OCI-LY1 (cell line): ENCODE measurements around the gene GPR148.

Experiments
- H2AFZ ChIP-seq: fragments of 200-600 bp; sonication (generic), shearing (Covaris generic); 2 replicates; pipeline ENCODE4 v1.6.0; 2014; ENCODE audit warnings: antibody characterized with exemption, mild to moderate bottlenecking, low read length
- H3F3A ChIP-seq: fragments of 200-600 bp; sonication (generic), shearing (Covaris generic); 2 replicates; pipeline ENCODE4 v1.6.0; 2014; ENCODE audit warnings: mild to moderate bottlenecking, antibody characterized with exemption, low read length, moderate library complexity; ENCODE audit not compliant: insufficient read depth
- H3K27ac ChIP-seq: fragments of 200-600 bp; sonication (generic); 2 replicates; pipeline ENCODE4 v1.5.1; 2014; ENCODE audit warnings: low read length, mixed run types, mild to moderate bottlenecking, low read depth; ENCODE audit not compliant: poor library complexity, severe bottlenecking
- H3K27me3 ChIP-seq: fragments of 200-600 bp; sonication (generic); 2 replicates; pipeline ENCODE4 v1.6.0; 2014; ENCODE audit warnings: antibody characterized with exemption, mild to moderate bottlenecking, low read length, moderate library complexity; ENCODE audit not compliant: insufficient read depth
- H3K36me3 ChIP-seq: fragments of 200-600 bp; sonication (generic); 2 replicates; pipeline ENCODE4 v1.6.1; 2014; ENCODE audit warnings: mild to moderate bottlenecking, antibody characterized with exemption, low read length, moderate library complexity, mixed read lengths; ENCODE audit not compliant: insufficient read depth
- H3K4me1 ChIP-seq: fragments of 200-600 bp; sonication (generic); 2 replicates; pipeline ENCODE4 v1.5.1; 2014; ENCODE audit warnings: mild to moderate bottlenecking, low read length, moderate library complexity; ENCODE audit not compliant: insufficient read depth, severe bottlenecking
- H3K4me2 ChIP-seq: fragments of 200-600 bp; sonication (generic), shearing (Covaris generic); 2 replicates; pipeline ENCODE4 v1.6.1; 2014; ENCODE audit warnings: low read length
- H3K4me3 ChIP-seq: fragments of 200-600 bp; sonication (generic); 2 replicates; pipeline ENCODE4 v1.5.1; 2014; ENCODE audit warnings: low read length, low read depth, mild to moderate bottlenecking, mixed read lengths; ENCODE audit not compliant: poor library complexity, severe bottlenecking
- H3K79me2 ChIP-seq: fragments of 200-600 bp; shearing (Covaris generic); 2 replicates; pipeline ENCODE4 v1.6.1; 2016; ENCODE audit warnings: mixed run types, low read length, mixed read lengths; ENCODE audit not compliant: insufficient read depth
- H3K9ac ChIP-seq: fragments of 200-600 bp; sonication (generic), shearing (Covaris generic); 2 replicates; pipeline ENCODE4 v1.6.1; 2014; ENCODE audit warnings: mild to moderate bottlenecking, low read length, mixed read lengths
- H3K9me2 ChIP-seq: fragments of 200-600 bp; sonication (generic), shearing (Covaris generic); 2 replicates; pipeline ENCODE4 v1.6.1; 2014; ENCODE audit warnings: low read depth, mild to moderate bottlenecking, low read length, mixed read lengths
- H3K9me3 ChIP-seq: fragments of 200-600 bp; shearing (Covaris generic); 2 replicates; pipeline ENCODE4 v1.6.1; 2014; ENCODE audit warnings: low read length, mixed read lengths
- H4K20me1 ChIP-seq: fragments of 200-600 bp; sonication (generic), shearing (Covaris generic); 2 replicates; pipeline ENCODE4 v1.6.0; 2016; ENCODE audit warnings: mild to moderate bottlenecking, low read length; ENCODE audit not compliant: insufficient read depth
- CTCF ChIP-seq: fragments of 200-600 bp; sonication (generic), shearing (Covaris generic); IDR thresholded peaks from 2 replicates; pipeline ENCODE4 v1.5.1; 2017; ENCODE audit warnings: mild to moderate bottlenecking, antibody characterized with exemption, low read length, moderate library complexity, mixed read lengths
- EZH2 ChIP-seq: fragments of 200-600 bp; sonication (generic), shearing (Covaris generic); IDR thresholded peaks from 2 replicates; pipeline ENCODE4 v1.8.0; 2017; ENCODE audit warnings: borderline replicate concordance, mixed run types, mild to moderate bottlenecking, antibody characterized with exemption, low read length, moderate library complexity, mixed read lengths

The GPR148 gene

GRCh38 chr2:130759906-130760753, 31.3 kb downstream of the GPR148 start:
- Histone ChIP-seq H3F3A (no peaks in the 10 kb centered on the region), H3K9me2 (no peaks in the 10 kb centered on the region), H3K36me3 (no peaks in the 10 kb centered on the region), H3K4me3 (no peak overlapping the region), H3K9me3 (no peaks in the 10 kb centered on the region), H4K20me1 (no peaks in the 10 kb centered on the region), H3K4me2 (no peak overlapping the region), H3K4me1 (no peaks in the 10 kb centered on the region), H3K27me3 (no peaks in the 10 kb centered on the region), H3K9ac (no peak overlapping the region), H3K27ac (no peak overlapping the region), H3K79me2 (no peaks in the 10 kb centered on the region), H2AFZ (no peak overlapping the region)
- TF ChIP-seq CTCF (no peak), EZH2 (no peak)

GRCh38 chr2:130760754-130761751, 32.2 kb downstream of the GPR148 start:
- Histone ChIP-seq H3K27me3 (no peaks in the 10 kb centered on the region), H3K27ac (no peak overlapping the region), H3F3A (no peaks in the 10 kb centered on the region), H3K4me3 (no peak overlapping the region), H3K79me2 (no peaks in the 10 kb centered on the region), H3K9me3 (no peaks in the 10 kb centered on the region), H3K36me3 (no peaks in the 10 kb centered on the region), H4K20me1 (no peaks in the 10 kb centered on the region), H3K9me2 (no peaks in the 10 kb centered on the region), H3K4me1 (no peaks in the 10 kb centered on the region), H3K9ac (no peak overlapping the region), H2AFZ (no peak overlapping the region), H3K4me2 (no peak overlapping the region)
- TF ChIP-seq CTCF (no peak), EZH2 (no peak)

- H3K79me2 ChIP-seq = no peaks in the 10 kb centered on the region
- no peaks in the 10 kb centered on the region for H3K4me1 ChIP-seq
- H3K9me2 ChIP-seq = no peaks in the 10 kb centered on the region
- H3K4me2 ChIP-seq = no peak overlapping the region
- H3K9ac ChIP-seq = no peak overlapping the region
- no peaks in the 10 kb centered on the region for H3K36me3 ChIP-seq
- no peak overlapping the region for H2AFZ ChIP-seq
- H3K27ac ChIP-seq = no peak overlapping the region
- no peak for TF ChIP-seq CTCF
- no peak for TF ChIP-seq EZH2
- H3K9me3 ChIP-seq = no peaks in the 10 kb centered on the region
- no peaks in the 10 kb centered on the region for H3F3A ChIP-seq
- no peaks in the 10 kb centered on the region for H4K20me1 ChIP-seq
- no peak overlapping the region for H3K4me3 ChIP-seq
- no peaks in the 10 kb centered on the region for H3K27me3 ChIP-seq
Measured at GRCh38 chr2:130762031-130762909, 33.4 kb downstream of the GPR148 start.
